Endothelial cell of umbilical vein (primary cell): ENCODE data around the gene NADSYN1.

Experiments used
- CTCF ChIP-seq, 2 donors: IDR thresholded peaks; 1 replicate in 1 of 2; 2 replicates in 1 of 2; pipeline ENCODE4 v1.5.1; 2011; ENCODE audit warnings: low read length in 2 of 2, mild to moderate bottlenecking in 2 of 2, moderate library complexity in 2 of 2, control low read depth in 1 of 2, inconsistent platforms in 1 of 2, low read depth in 1 of 2; ENCODE audit not compliant: insufficient read depth in 1 of 2; ENCODE audit errors: extremely low read depth in 1 of 2
- EZH2 ChIP-seq: IDR thresholded peaks from 2 replicates; pipeline ENCODE4 v1.6.1; 2012; ENCODE audit warnings: borderline replicate concordance, low read depth, mild to moderate bottlenecking, moderate library complexity, low read length, inconsistent platforms; ENCODE audit not compliant: severe bottlenecking
- FOS ChIP-seq: IDR thresholded peaks from 2 replicates; pipeline ENCODE4 v1.6.1; 2011; ENCODE audit warnings: mild to moderate bottlenecking, low read length, moderate library complexity, borderline replicate concordance; ENCODE audit not compliant: insufficient read depth
- JUN ChIP-seq: IDR thresholded peaks from 2 replicates; pipeline ENCODE4 v1.6.1; 2011; ENCODE audit warnings: borderline replicate concordance, low read depth; ENCODE audit not compliant: insufficient read length, insufficient read depth
- MAX ChIP-seq: IDR thresholded peaks from 2 replicates; pipeline ENCODE4 v1.6.1; 2011; ENCODE audit not compliant: insufficient read depth, insufficient read length
- MYC ChIP-seq: IDR thresholded peaks from one replicate; pipeline ENCODE4 v1.6.1; 2011; ENCODE audit warnings: mild to moderate bottlenecking, low read depth, low read length
- POLR2A ChIP-seq: IDR thresholded peaks from 2 replicates; pipeline ENCODE4 v1.6.1; 2012; ENCODE audit warnings: low read depth, mild to moderate bottlenecking, control low read depth, low read length
- POLR2AphosphoS5 ChIP-seq: IDR thresholded peaks from 2 replicates; pipeline ENCODE4 v1.6.1; 2012; ENCODE audit warnings: low read depth, mild to moderate bottlenecking, control low read depth, low read length, moderate library complexity; ENCODE audit not compliant: insufficient read depth

GRCh38 chr11:71537537-71537936 lies 84.5 kb downstream of the NADSYN1 start:
- TF ChIP-seq POLR2A (no peak), CTCF (IDR thresholded peaks at IDR 0.05; ENCODE audit: extremely low read depth in 1 of 2, insufficient read depth in 1 of 2, low read depth in 1 of 2, low read length in 2 of 2) (no peak), FOS (no peak), EZH2 (no peak), POLR2AphosphoS5 (no peak), MYC (no peak), MAX (no peak), JUN (no peak)
